GM12878 (cell line): ENCODE data around the gene CYREN. TPM values are rescaled to one million over a fixed set of nuclear protein-coding genes. Genes with fewer than 3 reads are reported as not detected.

Source experiments
- ATF7 ChIP-seq: fragments of 450-650 bp; IDR thresholded peaks from 2 replicates; pipeline ENCODE4 v1.6.1; 2016; ENCODE audit warnings: low read depth, mild to moderate bottlenecking
- BHLHE40 ChIP-seq, 2 experiments: fragments of 450-650 bp in 1 of 2; IDR thresholded peaks; 2 replicates each; pipeline ENCODE4 v1.6.1; 2011 to 2017; ENCODE audit warnings: low read depth in 2 of 2, borderline replicate concordance in 1 of 2, improper control_type of control experiment in 1 of 2, low read length in 1 of 2, mild to moderate bottlenecking in 1 of 2
- CHD1 ChIP-seq: IDR thresholded peaks from 2 replicates; pipeline ENCODE4 v1.6.1; 2012; ENCODE audit warnings: low read depth, low read length, improper control_type of control experiment
- FOS ChIP-seq: IDR thresholded peaks from 3 replicates; pipeline ENCODE4 v1.6.1; 2011; ENCODE audit warnings: borderline replicate concordance; ENCODE audit not compliant: insufficient read length; ENCODE audit errors: extremely low read depth
- IKZF1 ChIP-seq: fragments of 450-650 bp; conservative IDR thresholded peaks from 2 replicates; pipeline ENCODE4 v1.6.1; 2017; ENCODE audit warnings: antibody characterized with exemption, mild to moderate bottlenecking
- PML ChIP-seq: IDR thresholded peaks from 2 replicates; pipeline ENCODE4 v1.6.1; 2012; ENCODE audit warnings: low read length, inconsistent platforms
- RAD51 ChIP-seq: fragments of 450-650 bp; IDR thresholded peaks from 2 replicates; pipeline ENCODE4 v1.6.1; 2016; ENCODE audit warnings: moderate library complexity, mild to moderate bottlenecking, inconsistent platforms
- RCOR1 ChIP-seq: conservative IDR thresholded peaks from 2 replicates; pipeline ENCODE4 v1.6.1; 2012; ENCODE audit warnings: low read depth, low read length, improper control_type of control experiment
- SUPT20H ChIP-seq: IDR thresholded peaks from 2 replicates; pipeline ENCODE4 v1.6.1; 2011; ENCODE audit warnings: low read depth, mild to moderate bottlenecking, low read length, moderate library complexity, borderline replicate concordance; ENCODE audit not compliant: control insufficient read depth
- WRNIP1 ChIP-seq: IDR thresholded peaks from 2 replicates; pipeline ENCODE4 v1.6.1; 2011; ENCODE audit warnings: low read depth, low read length, improper control_type of control experiment, borderline replicate concordance
- YY1 ChIP-seq: IDR thresholded peaks from 2 replicates; pipeline ENCODE4 v1.6.1; 2011; ENCODE audit warnings: low read depth, mild to moderate bottlenecking, low read length
- ZNF24 ChIP-seq: fragments of 450-650 bp; IDR thresholded peaks from 2 replicates; pipeline ENCODE4 v1.6.1; 2017; ENCODE audit warnings: antibody characterized with exemption, mild to moderate bottlenecking
- ZNF384 ChIP-seq: IDR thresholded peaks from 2 replicates; pipeline ENCODE4 v1.6.1; 2012; ENCODE audit warnings: low read depth, mild to moderate bottlenecking, low read length, improper control_type of control experiment, borderline replicate concordance
- polyA plus RNA-seq, 11 experiments: library from polyadenylated mRNA; depleted of rRNA in 4 of 11; unstranded in 6 of 11; stranded (reverse) in 5 of 11; fragments of >200 nt; fragmentation: Nextera tagmentation in 4 of 11; fragmentation: Illumina TruSeq in 1 of 11; extraction: Ambion mirVana in 4 of 11; extraction: Trizol in 1 of 11; gene quantifications; 1 replicate in 1 of 11; 2 replicates in 10 of 11; pipeline versions ENCODE4 v1.2.1 to v1.2.3, GENCODE V29; 2011 to 2016; ENCODE audit warnings: inconsistent platforms in 2 of 11, missing spikeins in 2 of 11, low read depth in 1 of 11
- total RNA-seq, 4 experiments: library from RNA; depleted of rRNA in 3 of 4; stranded (reverse); fragments of >200 nt in 3 of 4; fragmentation: Illumina TruSeq in 1 of 4; extraction: Trizol in 1 of 4; gene quantifications; 2 replicates each; pipeline versions ENCODE4 v1.2.1 to v1.2.3, GENCODE V29; 2013 to 2021
- TF ChIP-seq, protein P1 (sequence below): fragments of 450-650 bp; IDR thresholded peaks from 2 replicates; pipeline ENCODE4 v1.6.1; 2018; ENCODE audit warnings: borderline replicate concordance, mild to moderate bottlenecking; ENCODE audit not compliant: partially characterized antibody
- TF ChIP-seq, protein P2 (sequence below): fragments of 450-650 bp; IDR thresholded peaks from 2 replicates; pipeline ENCODE4 v1.6.1; 2016; ENCODE audit warnings: mild to moderate bottlenecking, moderate library complexity, borderline replicate concordance
- TF ChIP-seq, protein P3 (sequence below): fragments of 450-650 bp; formaldehyde crosslinking; IDR thresholded peaks from 2 replicates; pipeline ENCODE4 v1.5.0; 2022; ENCODE audit warnings: mild to moderate bottlenecking, missing genetic modification characterization
- TF ChIP-seq, protein P4 (sequence below), 3 experiments: IDR thresholded peaks in 2 of 3; conservative IDR thresholded peaks in 1 of 3; 2 replicates each; pipeline ENCODE4 v1.5.1; 2011; ENCODE audit warnings: low read depth in 3 of 3, low read length in 3 of 3, mild to moderate bottlenecking in 3 of 3, control low read depth in 2 of 3, moderate library complexity in 2 of 3, inconsistent platforms in 1 of 3, mixed read lengths in 1 of 3; ENCODE audit not compliant: control insufficient read depth in 2 of 3, insufficient read depth in 1 of 3; ENCODE audit errors: extremely low read depth in 1 of 3

Gene CYREN
- total and polyA plus RNA-seq, 10 of the 15 experiments (the other 5 are each of a cell fraction or from before 2014, with no cell fraction given) = 8.7 to 64.3 (median 55.7) TPM

DNA sequence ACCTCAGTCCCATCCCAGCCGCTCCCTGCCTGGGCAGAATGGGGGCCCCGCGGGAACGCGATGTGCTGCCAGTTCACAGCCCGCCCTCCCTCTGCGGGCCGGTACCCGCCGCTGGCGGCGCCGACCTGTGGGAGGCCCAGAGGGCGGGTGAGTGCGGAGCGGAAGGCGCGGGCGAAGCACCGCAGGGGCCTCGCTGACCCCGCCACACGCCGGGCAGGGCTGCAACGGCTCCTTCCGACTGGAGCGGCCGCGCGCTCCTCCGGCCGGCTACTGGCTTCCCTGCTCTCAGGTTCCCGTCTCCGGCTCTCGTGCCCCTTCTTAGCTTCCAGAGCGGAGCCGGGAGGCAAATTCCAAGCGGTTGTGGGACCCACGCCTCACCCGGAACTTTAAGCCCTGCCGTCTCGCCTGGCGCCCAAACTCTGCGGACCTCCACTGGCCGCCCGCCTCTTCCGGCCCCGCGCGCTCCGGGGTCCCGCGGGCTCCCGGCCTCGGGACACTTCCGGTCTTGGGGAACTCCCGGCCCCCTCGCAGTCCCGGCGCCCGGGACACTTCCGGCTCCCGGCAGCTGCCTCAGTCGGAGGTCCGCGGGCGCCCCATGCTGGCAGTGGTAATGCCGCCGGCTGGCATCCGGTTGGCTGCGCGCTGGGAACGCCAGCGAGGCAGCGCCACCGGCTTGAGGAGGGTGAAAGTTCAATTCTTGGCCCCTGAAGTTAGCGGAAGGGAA, at the start of gene CYREN (continued):
- TF ChIP-seq, protein P1, sequence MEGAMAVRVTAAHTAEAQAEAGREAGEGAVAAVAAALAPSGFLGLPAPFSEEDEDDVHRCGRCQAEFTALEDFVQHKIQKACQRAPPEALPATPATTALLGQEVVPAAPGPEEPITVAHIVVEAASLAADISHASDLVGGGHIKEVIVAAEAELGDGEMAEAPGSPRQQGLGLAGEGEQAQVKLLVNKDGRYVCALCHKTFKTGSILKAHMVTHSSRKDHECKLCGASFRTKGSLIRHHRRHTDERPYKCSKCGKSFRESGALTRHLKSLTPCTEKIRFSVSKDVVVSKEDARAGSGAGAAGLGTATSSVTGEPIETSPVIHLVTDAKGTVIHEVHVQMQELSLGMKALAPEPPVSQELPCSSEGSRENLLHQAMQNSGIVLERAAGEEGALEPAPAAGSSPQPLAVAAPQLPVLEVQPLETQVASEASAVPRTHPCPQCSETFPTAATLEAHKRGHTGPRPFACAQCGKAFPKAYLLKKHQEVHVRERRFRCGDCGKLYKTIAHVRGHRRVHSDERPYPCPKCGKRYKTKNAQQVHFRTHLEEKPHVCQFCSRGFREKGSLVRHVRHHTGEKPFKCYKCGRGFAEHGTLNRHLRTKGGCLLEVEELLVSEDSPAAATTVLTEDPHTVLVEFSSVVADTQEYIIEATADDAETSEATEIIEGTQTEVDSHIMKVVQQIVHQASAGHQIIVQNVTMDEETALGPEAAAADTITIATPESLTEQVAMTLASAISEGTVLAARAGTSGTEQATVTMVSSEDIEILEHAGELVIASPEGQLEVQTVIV = peak; percentile 67
- no peak for TF ChIP-seq SUPT20H
- no peak for TF ChIP-seq RAD51
- TF ChIP-seq ZNF24 = peak; percentile 57
- TF ChIP-seq WRNIP1 = 0 out of 2 replicates have a peak, but pooled peaks have one; percentile 68
- TF ChIP-seq IKZF1 = peak; percentile 99
- TF ChIP-seq, protein P2, sequence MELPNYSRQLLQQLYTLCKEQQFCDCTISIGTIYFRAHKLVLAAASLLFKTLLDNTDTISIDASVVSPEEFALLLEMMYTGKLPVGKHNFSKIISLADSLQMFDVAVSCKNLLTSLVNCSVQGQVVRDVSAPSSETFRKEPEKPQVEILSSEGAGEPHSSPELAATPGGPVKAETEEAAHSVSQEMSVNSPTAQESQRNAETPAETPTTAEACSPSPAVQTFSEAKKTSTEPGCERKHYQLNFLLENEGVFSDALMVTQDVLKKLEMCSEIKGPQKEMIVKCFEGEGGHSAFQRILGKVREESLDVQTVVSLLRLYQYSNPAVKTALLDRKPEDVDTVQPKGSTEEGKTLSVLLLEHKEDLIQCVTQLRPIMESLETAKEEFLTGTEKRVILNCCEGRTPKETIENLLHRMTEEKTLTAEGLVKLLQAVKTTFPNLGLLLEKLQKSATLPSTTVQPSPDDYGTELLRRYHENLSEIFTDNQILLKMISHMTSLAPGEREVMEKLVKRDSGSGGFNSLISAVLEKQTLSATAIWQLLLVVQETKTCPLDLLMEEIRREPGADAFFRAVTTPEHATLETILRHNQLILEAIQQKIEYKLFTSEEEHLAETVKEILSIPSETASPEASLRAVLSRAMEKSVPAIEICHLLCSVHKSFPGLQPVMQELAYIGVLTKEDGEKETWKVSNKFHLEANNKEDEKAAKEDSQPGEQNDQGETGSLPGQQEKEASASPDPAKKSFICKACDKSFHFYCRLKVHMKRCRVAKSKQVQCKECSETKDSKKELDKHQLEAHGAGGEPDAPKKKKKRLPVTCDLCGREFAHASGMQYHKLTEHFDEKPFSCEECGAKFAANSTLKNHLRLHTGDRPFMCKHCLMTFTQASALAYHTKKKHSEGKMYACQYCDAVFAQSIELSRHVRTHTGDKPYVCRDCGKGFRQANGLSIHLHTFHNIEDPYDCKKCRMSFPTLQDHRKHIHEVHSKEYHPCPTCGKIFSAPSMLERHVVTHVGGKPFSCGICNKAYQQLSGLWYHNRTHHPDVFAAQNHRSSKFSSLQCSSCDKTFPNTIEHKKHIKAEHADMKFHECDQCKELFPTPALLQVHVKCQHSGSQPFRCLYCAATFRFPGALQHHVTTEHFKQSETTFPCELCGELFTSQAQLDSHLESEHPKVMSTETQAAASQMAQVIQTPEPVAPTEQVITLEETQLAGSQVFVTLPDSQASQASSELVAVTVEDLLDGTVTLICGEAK = peak; percentile 98
- no peak for TF ChIP-seq ZNF384
- TF ChIP-seq, protein P3, sequence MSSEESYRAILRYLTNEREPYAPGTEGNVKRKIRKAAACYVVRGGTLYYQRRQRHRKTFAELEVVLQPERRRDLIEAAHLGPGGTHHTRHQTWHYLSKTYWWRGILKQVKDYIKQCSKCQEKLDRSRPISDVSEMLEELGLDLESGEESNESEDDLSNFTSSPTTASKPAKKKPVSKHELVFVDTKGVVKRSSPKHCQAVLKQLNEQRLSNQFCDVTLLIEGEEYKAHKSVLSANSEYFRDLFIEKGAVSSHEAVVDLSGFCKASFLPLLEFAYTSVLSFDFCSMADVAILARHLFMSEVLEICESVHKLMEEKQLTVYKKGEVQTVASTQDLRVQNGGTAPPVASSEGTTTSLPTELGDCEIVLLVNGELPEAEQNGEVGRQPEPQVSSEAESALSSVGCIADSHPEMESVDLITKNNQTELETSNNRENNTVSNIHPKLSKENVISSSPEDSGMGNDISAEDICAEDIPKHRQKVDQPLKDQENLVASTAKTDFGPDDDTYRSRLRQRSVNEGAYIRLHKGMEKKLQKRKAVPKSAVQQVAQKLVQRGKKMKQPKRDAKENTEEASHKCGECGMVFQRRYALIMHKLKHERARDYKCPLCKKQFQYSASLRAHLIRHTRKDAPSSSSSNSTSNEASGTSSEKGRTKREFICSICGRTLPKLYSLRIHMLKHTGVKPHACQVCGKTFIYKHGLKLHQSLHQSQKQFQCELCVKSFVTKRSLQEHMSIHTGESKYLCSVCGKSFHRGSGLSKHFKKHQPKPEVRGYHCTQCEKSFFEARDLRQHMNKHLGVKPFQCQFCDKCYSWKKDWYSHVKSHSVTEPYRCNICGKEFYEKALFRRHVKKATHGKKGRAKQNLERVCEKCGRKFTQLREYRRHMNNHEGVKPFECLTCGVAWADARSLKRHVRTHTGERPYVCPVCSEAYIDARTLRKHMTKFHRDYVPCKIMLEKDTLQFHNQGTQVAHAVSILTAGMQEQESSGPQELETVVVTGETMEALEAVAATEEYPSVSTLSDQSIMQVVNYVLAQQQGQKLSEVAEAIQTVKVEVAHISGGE (CRISPR knock-in tag) = peak; percentile 87
- TF ChIP-seq PML = peak; percentile 50
- no peak for TF ChIP-seq FOS
- peak; percentile 91 for TF ChIP-seq CHD1
- TF ChIP-seq RCOR1 = 0 out of 2 replicates have a peak, but pooled peaks have one; percentile 46
- TF ChIP-seq, protein P4, sequence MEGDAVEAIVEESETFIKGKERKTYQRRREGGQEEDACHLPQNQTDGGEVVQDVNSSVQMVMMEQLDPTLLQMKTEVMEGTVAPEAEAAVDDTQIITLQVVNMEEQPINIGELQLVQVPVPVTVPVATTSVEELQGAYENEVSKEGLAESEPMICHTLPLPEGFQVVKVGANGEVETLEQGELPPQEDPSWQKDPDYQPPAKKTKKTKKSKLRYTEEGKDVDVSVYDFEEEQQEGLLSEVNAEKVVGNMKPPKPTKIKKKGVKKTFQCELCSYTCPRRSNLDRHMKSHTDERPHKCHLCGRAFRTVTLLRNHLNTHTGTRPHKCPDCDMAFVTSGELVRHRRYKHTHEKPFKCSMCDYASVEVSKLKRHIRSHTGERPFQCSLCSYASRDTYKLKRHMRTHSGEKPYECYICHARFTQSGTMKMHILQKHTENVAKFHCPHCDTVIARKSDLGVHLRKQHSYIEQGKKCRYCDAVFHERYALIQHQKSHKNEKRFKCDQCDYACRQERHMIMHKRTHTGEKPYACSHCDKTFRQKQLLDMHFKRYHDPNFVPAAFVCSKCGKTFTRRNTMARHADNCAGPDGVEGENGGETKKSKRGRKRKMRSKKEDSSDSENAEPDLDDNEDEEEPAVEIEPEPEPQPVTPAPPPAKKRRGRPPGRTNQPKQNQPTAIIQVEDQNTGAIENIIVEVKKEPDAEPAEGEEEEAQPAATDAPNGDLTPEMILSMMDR (IDR thresholded peaks at IDR 0.05 in 2 of 3, conservative IDR thresholded peaks at IDR 0.05 in 1 of 3; ENCODE audit: control insufficient read depth in 2 of 3, extremely low read depth in 1 of 3, insufficient read depth in 1 of 3, low read depth in 3 of 3, low read length in 3 of 3) = peak; percentile 69 to 88 (median 70)
- TF ChIP-seq BHLHE40 (IDR thresholded peaks at IDR 0.05; ENCODE audit: borderline replicate concordance in 1 of 2, low read depth in 2 of 2, low read length in 1 of 2) = peak; percentile 42 to 76; a peak in 1 of 4 replicates
- peak; percentile 79 for TF ChIP-seq YY1
- no peak for TF ChIP-seq ATF7
